Uterus (tissue), 4 donors: ENCODE measurements around the gene NCS1. TPM values are rescaled to one million over a fixed set of nuclear protein-coding genes. Genes with fewer than 3 reads are reported as not detected.
A peak's percentile ranks its signal among the peaks of the same experiment; 100 is the strongest.

ENCODE experiments used
- DNase-seq, 2 donors: peaks; one replicate each; pipeline ENCODE4 v3.0.0-alpha.2; 2019 to 2020
- H3K27ac ChIP-seq, 2 donors: fragments of 200-600 bp; sonication (generic); 1 replicate in 1 of 2; 2 replicates in 1 of 2; pipeline ENCODE4 v1.5.1; 2016 to 2018
- H3K27me3 ChIP-seq, 2 donors: fragments of 200-600 bp; sonication (generic); one replicate each; pipeline ENCODE4 v1.5.1; 2018 to 2019; ENCODE audit warnings: control low read depth in 1 of 2
- H3K36me3 ChIP-seq, 2 donors: fragments of 200-600 bp; sonication (generic); one replicate each; pipeline ENCODE4 v1.5.1; 2019; ENCODE audit warnings: control low read depth in 1 of 2
- H3K4me1 ChIP-seq, 2 donors: fragments of 200-600 bp; sonication (generic); one replicate each; pipeline ENCODE4 v1.5.1; 2018 to 2019; ENCODE audit warnings: control low read depth in 1 of 2
- H3K4me3 ChIP-seq, 2 donors: fragments of 200-600 bp; sonication (generic); 1 replicate in 1 of 2; 2 replicates in 1 of 2; pipeline ENCODE4 v1.5.1; 2018 to 2019; ENCODE audit warnings: mild to moderate bottlenecking in 1 of 2
- H3K9me3 ChIP-seq, 2 donors: fragments of 200-600 bp; sonication (generic); one replicate each; pipeline ENCODE4 v1.5.1; 2019; ENCODE audit warnings: control low read depth in 1 of 2
- POLR2A ChIP-seq, 2 donors: fragments of 450-650 bp; IDR thresholded peaks; one replicate each; pipeline ENCODE4 v1.6.1; 2016; ENCODE audit warnings: antibody characterized with exemption in 2 of 2, mild to moderate bottlenecking in 1 of 2, moderate library complexity in 1 of 2
- intact Hi-C: fragments of 100-400 bp; cut with DNase I; formaldehyde crosslinking; loops from one replicate; pipeline ENCODE4 v1.15.1; 2023; ENCODE audit warnings: low total_unique reads
- total RNA-seq, 4 donors: library from RNA; depleted of rRNA in 3 of 4; stranded (reverse); fragments of >200 nt in 3 of 4; gene quantifications; one replicate each; pipeline versions ENCODE4 v1.1.0 to v1.2.4, GENCODE V29; 2014 to 2023
- TF ChIP-seq, protein P1 (sequence below), 4 experiments: fragments of 200-600 bp in 2 of 4; fragments of 450-650 bp in 2 of 4; sonication (generic) in 2 of 4; IDR thresholded peaks; one replicate each; pipeline ENCODE4 v1.5.1; 2016 to 2019; ENCODE audit warnings: antibody characterized with exemption in 4 of 4, mild to moderate bottlenecking in 2 of 4, moderate library complexity in 1 of 4
- donor health status: DM: yes; HTN: yes; CAD: no.

Gene NCS1
- total RNA-seq, 4 donors from 2014 or later: 4.1 to 99.3 (median 39.0) TPM

DNA sequence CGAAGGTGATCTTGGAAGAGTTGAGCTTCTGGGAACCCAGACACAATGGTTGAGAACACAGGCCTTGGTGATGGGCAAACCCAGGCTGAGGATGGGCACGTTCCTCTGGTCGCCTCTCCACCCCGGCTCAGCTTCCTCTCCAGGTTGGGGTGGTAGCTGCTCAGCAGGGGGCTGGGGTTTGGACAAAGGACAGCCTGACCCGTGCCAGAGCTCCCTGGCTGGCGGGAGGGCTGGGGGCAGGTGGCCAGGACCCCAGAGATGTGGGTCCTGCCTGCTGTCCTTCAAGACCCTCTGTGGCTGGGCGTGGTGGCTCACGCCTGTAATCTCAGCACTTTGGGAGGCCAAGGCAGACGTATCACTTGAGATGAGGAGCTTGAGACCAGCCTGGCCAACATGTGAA, 25.2 kb downstream of the NCS1 start:
- Histone ChIP-seq H3K36me3 (no peaks in the 10 kb centered on the region), H3K27me3 (no peaks in the 10 kb centered on the region), H3K4me1 (peaks cover 0 to 37% of the 10 kb centered on the region in 2 donors), H3K27ac (peak overlapping the region in 1 of 2 donors; percentile 80), H3K4me3 (no peak overlapping the region), H3K9me3 (no peaks in the 10 kb centered on the region)
- intact Hi-C loops: no loop called here
- TF ChIP-seq, protein P1, sequence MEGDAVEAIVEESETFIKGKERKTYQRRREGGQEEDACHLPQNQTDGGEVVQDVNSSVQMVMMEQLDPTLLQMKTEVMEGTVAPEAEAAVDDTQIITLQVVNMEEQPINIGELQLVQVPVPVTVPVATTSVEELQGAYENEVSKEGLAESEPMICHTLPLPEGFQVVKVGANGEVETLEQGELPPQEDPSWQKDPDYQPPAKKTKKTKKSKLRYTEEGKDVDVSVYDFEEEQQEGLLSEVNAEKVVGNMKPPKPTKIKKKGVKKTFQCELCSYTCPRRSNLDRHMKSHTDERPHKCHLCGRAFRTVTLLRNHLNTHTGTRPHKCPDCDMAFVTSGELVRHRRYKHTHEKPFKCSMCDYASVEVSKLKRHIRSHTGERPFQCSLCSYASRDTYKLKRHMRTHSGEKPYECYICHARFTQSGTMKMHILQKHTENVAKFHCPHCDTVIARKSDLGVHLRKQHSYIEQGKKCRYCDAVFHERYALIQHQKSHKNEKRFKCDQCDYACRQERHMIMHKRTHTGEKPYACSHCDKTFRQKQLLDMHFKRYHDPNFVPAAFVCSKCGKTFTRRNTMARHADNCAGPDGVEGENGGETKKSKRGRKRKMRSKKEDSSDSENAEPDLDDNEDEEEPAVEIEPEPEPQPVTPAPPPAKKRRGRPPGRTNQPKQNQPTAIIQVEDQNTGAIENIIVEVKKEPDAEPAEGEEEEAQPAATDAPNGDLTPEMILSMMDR (IDR thresholded peaks at IDR 0.05): no peak
- TF ChIP-seq POLR2A (IDR thresholded peaks at IDR 0.05): no peak
- DNase-seq: no peak

DNA sequence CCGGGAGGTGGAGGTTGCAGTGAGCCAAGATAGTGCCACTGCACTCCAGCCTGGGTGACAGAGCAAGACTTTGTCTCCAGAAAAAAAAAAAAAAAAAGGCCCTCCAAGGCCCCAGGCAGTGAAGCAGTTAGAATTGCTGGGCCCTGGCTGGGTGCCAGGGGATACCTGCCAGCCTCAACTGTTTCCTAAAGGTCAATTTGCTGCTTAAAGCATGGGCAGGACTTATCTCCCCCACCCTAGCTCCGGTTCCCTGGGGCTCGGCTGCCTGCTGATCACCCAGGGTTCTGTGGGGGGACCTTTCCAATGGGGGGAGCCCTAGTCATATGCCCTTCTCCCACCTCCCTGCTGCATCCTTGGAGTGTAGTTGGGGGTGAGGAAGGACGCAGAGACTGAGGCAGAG, 25.7 kb downstream of the NCS1 start:
- Histone ChIP-seq H3K27me3 (no peaks in the 10 kb centered on the region), H3K4me1 (peaks cover 0 to 34% of the 10 kb centered on the region in 2 donors), H3K4me3 (no peak overlapping the region), H3K27ac (peak overlapping the region in 1 of 2 donors; percentile 80), H3K36me3 (no peaks in the 10 kb centered on the region), H3K9me3 (no peaks in the 10 kb centered on the region)
- DNase-seq: no peak
- no peak for TF ChIP-seq POLR2A (IDR thresholded peaks at IDR 0.05)
- TF ChIP-seq, protein P1 (IDR thresholded peaks at IDR 0.05): no peak
- intact Hi-C loops: no loop called here

DNA sequence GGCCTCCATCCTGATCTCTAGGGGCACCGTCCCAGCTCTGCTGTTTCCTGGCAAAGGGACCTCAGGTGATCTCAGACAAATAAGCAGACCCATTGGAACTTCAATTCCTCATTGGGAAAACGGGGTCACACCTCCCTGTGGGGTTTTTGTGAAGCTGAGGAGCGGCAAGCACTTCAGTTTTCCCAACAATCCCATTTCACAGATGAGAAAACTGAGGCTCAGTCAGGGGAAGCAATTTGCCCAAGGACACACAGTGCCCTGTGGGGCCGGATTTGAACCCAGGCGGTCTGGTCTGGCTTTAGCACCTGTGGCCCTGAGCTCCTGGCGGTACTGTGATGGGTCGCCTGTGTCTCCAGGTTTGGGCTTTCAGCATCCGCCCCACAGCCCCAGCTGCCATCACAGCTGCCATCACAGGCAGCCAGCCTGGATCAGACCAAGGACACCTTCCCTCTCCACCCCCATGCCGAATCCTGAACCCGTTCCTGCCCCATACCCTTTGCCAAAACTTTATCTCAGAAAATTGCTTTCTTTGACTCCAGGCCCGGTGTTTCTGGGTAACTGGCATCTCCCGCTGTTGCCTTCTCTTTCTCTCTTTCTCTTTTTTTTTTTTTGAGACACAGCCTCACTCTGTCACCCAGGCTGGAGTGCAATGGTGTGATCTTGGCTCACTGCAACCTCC, 26.4 kb downstream of the NCS1 start:
- no peaks in the 10 kb centered on the region for H3K27me3 ChIP-seq
- H3K36me3 ChIP-seq: no peaks in the 10 kb centered on the region
- H3K4me1 ChIP-seq: peaks cover 0 to 26% of the 10 kb centered on the region in 2 donors
- no peak overlapping the region for H3K4me3 ChIP-seq
- intact Hi-C loops: no loop called here
- peak overlapping the region; percentile 72 to 80 for H3K27ac ChIP-seq
- no peaks in the 10 kb centered on the region for H3K9me3 ChIP-seq
- no peak for DNase-seq
- TF ChIP-seq, protein P1 (IDR thresholded peaks at IDR 0.05): no peak
- TF ChIP-seq POLR2A (IDR thresholded peaks at IDR 0.05): no peak

DNA sequence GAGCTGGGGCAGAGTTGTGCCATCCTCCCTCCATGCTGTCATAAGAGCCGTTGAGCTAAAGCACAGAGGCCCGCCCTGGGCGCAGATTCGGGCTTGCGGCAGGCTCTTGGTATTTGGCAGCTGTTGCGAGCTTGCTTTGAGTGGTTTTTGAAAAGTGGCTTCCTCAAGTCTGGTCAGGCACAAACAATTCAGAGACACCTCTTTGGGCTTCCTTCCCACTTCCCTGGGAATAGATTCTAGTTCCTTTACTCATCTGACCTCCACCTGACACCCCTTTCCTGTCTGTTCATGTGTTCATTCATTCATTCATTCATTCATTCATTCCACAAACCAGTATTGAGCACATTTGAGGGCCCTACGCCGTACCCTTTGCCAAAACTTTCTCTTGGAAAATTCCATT, 27.4 kb downstream of the NCS1 start:
- Histone ChIP-seq H3K27me3 (no peaks in the 10 kb centered on the region), H3K4me1 (peaks cover 0 to 22% of the 10 kb centered on the region in 2 donors), H3K9me3 (no peaks in the 10 kb centered on the region), H3K4me3 (no peak overlapping the region), H3K36me3 (no peaks in the 10 kb centered on the region), H3K27ac (peak overlapping the region; percentile 72 to 80)
- no peak for TF ChIP-seq POLR2A (IDR thresholded peaks at IDR 0.05)
- TF ChIP-seq, protein P1 (IDR thresholded peaks at IDR 0.05): no peak
- DNase-seq: no peak
- intact Hi-C loops: no loop called here

DNA sequence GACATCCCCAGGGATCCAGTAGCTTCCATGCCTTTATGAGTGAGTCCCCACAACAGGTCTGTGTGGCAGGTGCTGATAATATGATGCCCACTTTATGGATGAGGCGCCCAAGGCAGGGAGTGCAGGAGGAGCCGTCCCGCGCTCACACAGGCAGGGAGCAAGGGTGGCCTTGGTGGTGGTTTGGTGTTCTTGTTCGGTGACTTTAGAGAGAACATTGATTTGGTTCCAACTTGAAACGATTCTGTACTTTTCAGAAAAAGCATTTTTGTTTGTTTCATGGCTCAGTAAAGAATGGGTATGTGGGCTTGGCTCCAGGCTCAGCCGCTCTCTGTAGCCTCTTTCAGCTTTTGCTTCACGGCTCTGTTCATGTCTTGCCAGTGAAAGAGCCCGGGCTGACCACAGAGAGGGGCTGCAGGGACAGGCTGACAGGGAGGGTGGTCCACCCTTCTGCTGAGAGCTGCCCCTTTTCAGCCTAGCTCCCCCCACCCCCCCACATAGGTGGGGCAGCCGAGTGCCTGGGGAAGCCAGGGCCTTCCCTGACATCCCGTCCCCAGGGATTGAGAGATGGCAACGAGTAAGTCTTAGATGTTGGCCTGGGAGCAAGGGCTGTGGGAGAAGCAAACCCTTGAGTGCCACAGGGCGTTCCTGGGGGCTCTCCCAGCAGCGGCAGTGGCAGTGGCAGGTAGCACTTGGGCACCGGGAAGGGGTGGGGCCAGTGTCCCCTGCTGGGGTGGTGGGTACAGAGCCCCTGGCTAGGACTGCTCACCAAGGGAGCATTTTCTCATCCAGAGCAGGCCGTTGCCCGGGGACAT, 28.0 kb downstream of the NCS1 start:
- H3K36me3 ChIP-seq: no peaks in the 10 kb centered on the region
- intact Hi-C loops: no loop called here
- H3K27ac ChIP-seq: peak overlapping the region; percentile 72 to 80
- no peaks in the 10 kb centered on the region for H3K9me3 ChIP-seq
- DNase-seq: no peak
- peaks cover 0 to 22% of the 10 kb centered on the region in 2 donors for H3K4me1 ChIP-seq
- no peaks in the 10 kb centered on the region for H3K27me3 ChIP-seq
- TF ChIP-seq POLR2A (IDR thresholded peaks at IDR 0.05): no peak
- TF ChIP-seq, protein P1 (IDR thresholded peaks at IDR 0.05): no peak
- H3K4me3 ChIP-seq: no peak overlapping the region
